ENCODE data around the gene RNF31.

Gene RNF31

DNA sequence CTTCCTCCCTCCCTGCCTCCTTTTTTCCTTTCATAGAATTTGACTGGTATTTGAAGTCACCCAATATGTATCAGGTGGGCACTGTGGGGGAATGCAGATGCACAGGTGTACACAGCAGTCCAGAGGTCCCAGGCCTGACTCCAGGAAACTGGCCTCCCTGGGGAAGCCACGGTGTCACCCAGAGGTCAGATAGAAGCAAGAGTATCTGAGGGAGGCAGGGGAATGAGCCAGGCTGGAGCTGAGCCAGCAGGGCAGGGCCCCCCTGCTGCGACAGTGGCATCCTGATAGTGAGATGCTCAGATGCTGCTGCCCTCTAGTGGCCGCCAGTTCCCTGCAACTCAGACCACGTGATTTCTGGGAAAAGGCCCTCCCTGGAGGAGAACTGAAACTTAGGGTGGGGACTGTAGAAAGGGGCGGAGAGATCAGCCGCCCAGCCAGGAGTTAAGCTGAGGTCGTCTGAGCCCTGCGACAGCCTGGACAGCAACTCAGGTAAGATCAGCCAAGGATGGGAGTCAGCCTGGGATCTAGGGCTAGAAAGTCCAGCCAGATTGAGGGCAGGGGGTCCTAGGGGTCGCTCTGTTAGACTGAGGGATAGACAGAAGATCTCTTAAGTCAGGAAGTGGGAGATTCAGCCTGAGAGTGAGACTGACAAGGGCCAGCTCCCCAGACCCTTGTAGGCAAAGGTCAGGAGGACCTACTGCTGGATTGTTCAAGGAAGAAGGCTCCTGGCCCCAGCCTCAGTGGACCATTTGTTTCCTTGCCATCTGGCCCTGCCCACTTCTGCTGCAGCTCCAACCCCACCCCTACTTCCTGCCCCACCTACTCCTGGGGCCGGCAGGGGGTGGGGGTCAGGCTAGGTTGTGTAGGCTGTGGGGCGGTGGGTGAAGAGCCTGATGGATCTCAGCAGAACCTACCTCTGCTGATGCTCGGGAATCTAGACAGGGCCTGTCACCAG lies 13.8 kb downstream of the RNF31 start, which contains the start of gene IRF9:
Gene IRF9, plus strand, starts transcription at position 416 of the 955 bp plus-strand sequence. CDS start 880 bp downstream, outside the sequence.
- peak; percentile 96 to 99 for DNase-seq

GRCh38 chr14:24162093-24162492 lies 14.8 kb downstream of the RNF31 start:
- DNase-seq = no peak

DNA sequence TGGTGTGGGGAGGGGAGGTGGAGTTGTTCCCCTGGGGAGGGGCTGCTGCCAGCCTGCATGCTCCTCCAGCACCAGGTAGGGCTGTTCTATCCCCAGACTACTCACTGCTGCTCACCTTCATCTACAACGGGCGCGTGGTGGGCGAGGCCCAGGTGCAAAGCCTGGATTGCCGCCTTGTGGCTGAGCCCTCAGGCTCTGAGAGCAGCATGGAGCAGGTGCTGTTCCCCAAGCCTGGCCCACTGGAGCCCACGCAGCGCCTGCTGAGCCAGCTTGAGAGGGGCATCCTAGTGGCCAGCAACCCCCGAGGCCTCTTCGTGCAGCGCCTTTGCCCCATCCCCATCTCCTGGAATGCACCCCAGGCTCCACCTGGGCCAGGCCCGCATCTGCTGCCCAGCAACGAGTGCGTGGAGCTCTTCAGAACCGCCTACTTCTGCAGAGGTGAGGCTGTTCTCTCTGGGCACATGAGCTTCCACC lies 17.3 kb downstream of the RNF31 start:
- DNase-seq = no peak

GRCh38 chr14:24165785-24166184 lies 18.5 kb downstream of the RNF31 start:
- no peak for DNase-seq

- no peak for DNase-seq
Measured at GRCh38 chr14:24167469-24168114, 20.3 kb downstream of the RNF31 start.

DNA sequence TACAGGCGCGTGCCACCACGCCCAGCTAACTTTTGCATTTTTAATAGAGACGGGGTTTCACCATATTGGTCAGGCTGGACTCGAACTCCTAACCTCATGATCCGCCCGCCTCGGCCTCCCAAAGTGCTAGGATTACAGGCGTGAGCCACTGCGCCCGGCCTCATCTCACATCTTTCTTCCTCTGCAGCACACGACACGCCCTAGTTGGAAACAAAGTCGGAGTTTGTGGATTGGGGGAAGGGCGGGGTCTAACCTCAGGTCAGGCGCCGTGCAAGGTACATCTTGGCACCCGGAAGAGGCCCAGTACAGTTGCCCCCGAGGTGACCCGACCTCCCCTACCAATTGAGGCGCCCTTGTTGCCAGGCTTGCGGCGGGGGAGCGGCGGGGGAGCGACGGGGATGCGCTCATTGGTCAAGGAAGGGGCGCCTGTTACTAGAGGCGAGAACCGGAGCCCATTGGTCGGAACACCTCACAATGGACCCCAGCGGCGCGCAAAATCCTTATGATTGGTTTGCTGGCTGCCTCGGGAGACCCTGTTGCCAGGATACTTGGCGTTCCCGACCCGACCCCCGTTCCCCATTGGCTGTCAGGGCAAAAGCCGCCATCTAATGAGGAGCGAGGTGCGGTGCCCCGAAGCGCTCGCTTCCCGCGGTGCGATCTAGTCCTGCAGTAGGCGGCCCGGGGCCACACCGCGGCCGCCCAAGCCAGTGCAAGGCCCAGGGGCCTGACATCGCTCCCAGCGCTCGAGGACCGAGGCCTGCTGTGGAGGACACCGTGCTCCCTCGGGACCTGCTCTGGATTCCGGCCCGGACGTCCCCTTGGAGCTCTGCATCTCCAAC lies 24.3 kb downstream of the RNF31 start, which contains the start of gene REC8:
Gene REC8, plus strand, starts transcription at position 659 of the 839 bp plus-strand sequence. CDS start 473 bp downstream, outside the sequence.
- peak; percentile 100 for DNase-seq

DNA sequence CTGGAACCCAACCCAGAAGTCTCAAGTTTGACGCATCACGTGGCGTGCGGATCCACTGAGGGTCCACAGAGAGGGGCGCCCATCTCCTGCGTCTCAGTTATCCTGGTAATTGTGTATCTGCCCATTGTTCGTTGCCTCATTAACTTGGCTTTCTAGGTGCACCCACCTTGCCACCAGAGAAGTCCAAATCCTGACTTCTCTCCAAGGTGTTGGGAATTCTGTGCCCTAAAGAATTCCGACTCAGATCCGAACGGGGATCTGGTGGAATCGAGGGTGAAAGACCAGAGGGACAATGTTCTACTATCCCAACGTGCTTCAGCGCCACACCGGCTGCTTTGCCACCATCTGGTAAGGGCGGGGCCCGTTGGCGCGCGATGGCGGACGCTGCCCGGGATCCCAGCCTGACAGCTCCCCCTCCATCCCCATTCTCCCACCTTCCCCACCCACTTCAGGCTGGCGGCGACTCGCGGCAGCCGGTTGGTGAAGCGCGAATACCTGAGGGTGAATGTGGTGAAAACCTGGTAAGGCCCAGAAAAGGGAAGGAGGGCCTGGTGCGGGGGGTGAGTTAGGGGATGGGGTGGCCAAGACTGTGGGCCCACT lies 25.1 kb downstream of the RNF31 start:
- peak; percentile 70 to 85 for DNase-seq

DNA sequence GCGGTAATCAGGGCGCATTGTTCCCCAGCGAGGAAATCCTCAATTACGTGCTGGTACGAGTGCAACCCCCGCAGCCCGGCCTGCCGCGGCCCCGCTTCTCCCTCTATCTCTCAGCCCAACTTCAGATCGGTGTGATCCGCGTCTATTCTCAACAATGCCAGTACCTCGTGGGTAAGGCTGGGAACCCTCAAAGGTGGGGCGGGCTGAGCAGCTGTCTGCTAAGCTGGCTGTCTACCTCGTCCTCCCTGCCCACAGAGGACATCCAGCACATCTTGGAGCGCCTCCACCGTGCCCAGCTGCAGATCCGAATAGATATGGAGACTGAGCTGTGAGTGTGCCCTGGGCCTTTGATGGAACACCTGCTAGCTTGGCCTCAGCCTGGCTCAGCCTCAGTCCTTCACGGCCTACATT lies 25.6 kb downstream of the RNF31 start:
- peak in 1 of 2 experiments; percentile 41 for DNase-seq

DNA sequence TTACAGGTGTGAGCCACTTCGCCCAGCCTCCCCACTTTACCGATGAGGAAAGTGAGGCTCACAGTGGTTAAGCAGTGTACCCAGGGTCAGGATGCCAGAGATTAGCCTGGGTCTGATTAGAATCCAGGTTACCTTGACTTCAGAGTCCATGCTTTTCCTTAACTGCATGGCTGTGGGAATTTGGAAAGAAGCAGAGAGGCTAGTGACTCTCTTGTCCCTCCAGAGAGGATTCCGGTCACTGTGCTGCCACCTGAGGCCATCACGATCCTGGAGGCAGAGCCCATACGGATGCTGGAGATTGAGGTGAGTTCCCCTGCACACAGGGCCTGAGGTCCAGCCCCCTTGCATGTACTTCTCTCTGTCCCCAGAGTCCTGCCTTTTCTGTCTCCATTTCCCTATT lies 29.3 kb downstream of the RNF31 start:
- no peak for DNase-seq

DNA sequence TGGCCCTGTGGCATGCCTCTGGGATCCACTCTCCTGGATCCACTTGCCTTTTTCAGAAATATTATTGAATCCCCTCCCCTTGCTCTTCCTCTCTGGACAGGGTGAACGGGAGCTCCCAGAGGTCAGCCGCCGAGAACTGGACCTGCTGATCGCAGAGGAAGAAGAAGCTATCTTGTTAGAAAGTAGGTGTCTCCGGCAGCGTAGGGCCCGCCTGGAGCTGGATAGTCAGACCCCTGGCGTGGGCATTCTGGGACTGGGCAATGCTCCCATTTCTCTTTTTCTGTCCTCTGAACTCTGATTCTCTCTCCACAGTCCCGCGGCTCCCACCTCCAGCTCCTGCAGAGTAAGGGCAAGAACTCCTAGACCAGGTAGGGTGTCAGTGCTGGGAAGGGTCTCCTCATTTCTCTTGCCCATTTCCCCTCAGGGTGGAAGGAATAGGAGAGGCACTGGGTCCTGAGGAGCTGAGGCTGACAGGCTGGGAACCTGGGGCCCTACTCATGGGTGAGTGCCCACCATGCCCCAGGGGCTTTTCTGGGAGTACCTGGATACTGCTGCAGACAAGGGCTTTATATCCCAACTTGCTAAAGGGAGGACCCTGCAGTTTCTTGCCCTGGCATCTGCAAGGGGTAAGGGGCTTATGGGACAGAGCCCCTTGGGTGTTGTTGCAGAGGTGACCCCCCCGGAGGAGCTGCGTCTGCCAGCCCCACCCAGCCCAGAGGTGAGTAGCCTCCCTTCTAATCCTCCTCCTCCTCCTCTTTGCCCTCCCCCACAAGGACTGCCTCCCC lies 29.9 kb downstream of the RNF31 start:
- DNase-seq = no peak

- no peak for DNase-seq
Measured at GRCh38 chr14:24177891-24178290, 30.6 kb downstream of the RNF31 start.

GRCh38 chr14:24178399-24179178 lies 31.3 kb downstream of the RNF31 start:
- peak in 1 of 2 experiments; percentile 65 for DNase-seq

DNA sequence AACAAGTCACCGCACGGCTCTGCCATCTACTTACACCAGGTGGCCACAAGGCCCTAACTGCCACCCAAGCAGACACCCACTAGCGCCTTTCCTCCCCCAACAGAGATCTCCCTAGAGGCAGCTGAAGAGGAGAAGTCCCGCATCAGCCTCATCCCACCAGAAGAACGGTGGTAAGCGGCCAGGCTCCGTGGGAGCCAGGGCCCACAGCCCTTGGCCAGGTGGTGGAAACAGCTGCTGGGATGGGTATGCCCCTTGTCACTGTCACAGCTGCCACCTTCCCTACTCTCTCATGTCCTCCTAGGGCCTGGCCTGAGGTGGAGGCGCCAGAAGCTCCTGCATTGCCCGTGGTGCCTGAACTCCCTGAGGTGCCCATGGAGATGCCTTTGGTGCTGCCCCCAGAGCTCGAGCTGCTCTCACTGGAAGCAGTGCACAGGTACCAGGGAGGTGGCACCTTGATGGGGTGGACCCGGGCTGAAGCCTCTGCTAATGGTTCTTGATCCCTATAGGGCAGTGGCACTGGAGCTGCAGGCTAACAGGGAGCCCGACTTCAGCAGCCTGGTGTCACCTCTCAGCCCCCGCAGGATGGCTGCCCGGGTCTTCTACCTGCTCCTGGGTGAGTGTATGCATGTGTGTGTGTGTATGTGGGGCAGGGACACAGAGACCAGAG lies 32.1 kb downstream of the RNF31 start:
- peak in 1 of 2 experiments; percentile 74 for DNase-seq

DNA sequence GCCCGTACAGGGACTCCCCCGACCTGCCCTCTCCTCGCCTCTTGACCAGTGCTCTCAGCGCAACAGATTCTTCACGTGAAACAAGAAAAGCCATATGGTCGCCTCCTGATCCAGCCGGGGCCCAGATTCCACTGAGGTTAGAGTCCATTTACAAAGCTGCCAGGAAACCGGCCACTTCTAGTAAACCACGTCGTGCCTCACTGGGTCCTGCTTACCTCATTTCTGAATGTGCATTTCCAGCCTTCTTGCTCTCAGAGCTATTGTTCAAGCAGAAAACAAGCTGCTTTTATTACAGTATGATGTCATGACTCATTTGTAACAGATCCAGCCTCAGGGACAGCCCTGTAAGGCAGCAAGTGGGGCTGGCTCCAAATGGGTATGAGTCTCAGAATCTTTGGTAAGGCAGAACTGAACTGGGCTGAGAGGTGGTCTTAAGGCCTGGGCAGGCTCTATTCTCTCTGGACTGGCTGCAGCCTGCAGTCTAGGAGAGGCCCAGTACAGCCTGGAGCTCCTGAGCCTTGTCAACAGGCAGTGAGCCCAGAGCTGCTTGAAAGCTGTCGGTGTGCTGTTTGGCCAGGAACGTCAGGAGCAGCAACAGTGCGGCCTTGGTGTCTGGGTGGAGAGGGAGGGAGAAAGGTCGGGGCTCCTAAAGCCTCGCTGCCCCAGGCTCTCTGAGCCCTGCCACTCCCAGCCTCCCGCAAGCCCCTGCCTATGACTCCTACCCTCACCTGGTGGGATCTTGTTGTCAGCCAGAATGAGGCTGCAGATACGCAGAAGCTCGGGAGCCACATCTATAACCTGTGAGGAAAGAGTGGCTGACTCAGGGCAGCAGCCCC lies 32.9 kb downstream of the RNF31 start:
- no peak for DNase-seq

DNA sequence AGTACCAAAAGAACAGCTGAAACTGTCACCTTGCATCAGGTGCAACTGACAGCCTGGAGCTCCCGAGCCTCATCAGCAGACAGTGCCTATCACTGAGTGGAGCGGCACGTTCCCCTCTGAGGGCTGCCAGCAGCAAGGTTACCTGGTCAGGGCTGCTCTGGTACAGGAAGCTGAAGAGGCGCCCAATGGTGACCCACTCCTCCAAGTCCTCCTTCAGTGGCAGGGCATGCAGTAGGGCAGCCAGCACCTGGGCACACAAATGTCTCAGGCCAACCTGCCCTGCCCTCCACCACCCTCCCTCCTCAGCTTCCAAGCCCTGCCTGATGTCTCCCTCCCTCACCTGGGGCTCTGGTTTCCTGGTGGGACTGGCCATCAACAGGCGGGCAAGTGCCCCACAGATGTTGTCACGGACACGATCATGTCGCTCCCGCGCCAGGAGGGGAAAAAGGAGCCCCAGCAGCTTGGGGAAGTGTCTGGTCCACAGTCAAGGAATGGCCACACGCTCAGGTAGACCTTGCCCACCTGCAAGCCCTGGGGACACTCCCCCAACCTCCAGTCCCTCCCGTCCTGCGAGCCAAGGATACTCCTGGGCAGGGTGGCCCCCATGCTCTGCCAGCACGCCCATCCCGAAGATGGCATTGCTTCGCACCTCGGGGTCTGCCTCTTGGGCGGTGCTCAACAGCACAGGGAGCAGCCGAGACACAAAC lies 34.2 kb downstream of the RNF31 start:
- no peak for DNase-seq

DNA sequence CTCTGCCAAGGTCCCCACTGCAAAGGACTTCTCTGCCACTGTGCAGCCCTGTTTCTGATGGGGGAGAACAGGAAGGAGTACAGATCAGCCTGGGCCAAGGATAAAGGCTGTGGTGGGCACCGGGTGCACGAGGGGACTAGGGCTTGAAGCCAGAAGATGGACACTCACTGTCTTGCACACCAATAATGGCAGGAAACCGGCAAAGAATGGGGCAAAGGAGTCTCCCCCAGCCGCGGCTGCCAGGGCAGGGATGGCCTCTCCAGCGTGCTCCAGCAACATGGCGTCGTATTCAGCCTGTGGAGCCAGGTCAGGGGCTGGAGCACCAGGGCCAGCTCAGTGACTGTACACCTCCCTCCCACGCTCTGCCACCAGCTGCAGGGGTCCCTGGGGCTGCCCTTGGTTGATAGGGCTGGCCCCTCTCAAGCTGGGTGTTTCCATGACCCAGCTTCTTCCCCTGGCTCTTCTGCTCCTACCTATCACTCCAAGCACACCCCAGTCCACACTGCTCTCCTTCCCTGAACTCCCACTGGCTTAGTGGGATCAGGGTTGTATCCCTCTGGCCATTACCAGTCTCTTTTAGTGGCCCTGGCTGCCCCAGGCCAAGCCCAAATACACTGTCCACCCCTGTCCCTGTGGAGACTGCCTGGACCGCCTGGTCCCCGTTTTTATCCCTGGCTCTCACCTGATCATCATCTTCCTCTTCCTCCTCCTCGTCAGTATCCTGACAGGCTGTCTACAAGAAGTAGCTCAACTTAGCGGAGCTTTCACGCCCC lies 35.0 kb downstream of the RNF31 start:
- DNase-seq = no peak

DNA sequence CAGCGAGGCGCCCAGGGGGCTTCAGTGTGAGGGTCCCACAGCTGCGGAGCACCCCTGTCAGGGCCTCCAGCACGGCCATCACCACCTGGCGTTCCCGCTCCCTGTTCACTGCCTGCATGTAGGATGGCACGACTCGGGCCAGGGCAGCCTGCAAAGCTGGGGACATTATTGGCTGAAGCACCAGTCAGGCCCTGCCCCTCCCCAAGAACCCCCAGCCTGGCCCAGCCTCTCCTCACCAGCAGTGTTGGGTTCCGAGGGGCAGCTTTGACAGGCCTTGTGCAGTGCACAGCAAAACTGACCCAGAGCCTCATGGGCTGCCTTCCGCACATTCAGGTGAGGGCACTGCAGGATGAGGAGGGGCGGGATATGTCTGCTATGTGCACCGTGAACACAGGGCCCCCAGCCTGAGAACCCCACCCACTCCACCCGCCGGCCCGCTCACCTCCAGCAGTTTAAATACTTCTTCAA lies 35.8 kb downstream of the RNF31 start:
- DNase-seq = no peak
